K562 (cell line): ENCODE results near the gene MTPN. TPM values are rescaled to one million over a fixed set of nuclear protein-coding genes. Genes with fewer than 3 reads are reported as not detected.

Experiments
- BRF1 ChIP-seq: IDR thresholded peaks from 3 replicates; pipeline ENCODE4 v1.6.1; 2011; ENCODE audit warnings: borderline replicate concordance, mild to moderate bottlenecking; ENCODE audit not compliant: insufficient read length; ENCODE audit errors: extremely low read depth
- CBX2 ChIP-seq: fragments of 200-600 bp; sonication (generic); IDR thresholded peaks from one replicate; pipeline ENCODE4 v1.6.1; 2012; ENCODE audit warnings: mild to moderate bottlenecking, low read length, inconsistent platforms; ENCODE audit not compliant: insufficient read depth, poor library complexity, severe bottlenecking
- CREB1 ChIP-seq, 2 experiments: sonication (generic) in 1 of 2; formaldehyde crosslinking in 1 of 2; IDR thresholded peaks; 2 replicates each; pipeline versions ENCODE4 v1.6.1 to v1.8.0; 2012 to 2022; ENCODE audit warnings: inconsistent platforms in 1 of 2, mild to moderate bottlenecking in 1 of 2, missing genetic modification reagents in 1 of 2, moderate library complexity in 1 of 2
- ERF ChIP-seq: fragments of 450-650 bp; formaldehyde crosslinking; IDR thresholded peaks from 2 replicates; pipeline ENCODE4 v1.4.0; 2020; ENCODE audit warnings: mild to moderate bottlenecking, mixed read lengths
- HDGF ChIP-seq: fragments of 450-650 bp; IDR thresholded peaks from 2 replicates; pipeline ENCODE4 v1.6.1; 2016
- HMGN3 ChIP-seq: IDR thresholded peaks from 2 replicates; pipeline ENCODE4 v1.6.1; 2011; ENCODE audit warnings: borderline replicate concordance, low read depth, mild to moderate bottlenecking, mixed read lengths, low read length; ENCODE audit not compliant: insufficient read length; ENCODE audit errors: extremely low read depth
- NFATC3 ChIP-seq: fragments of 450-650 bp; IDR thresholded peaks from 2 replicates; pipeline ENCODE4 v1.6.1; 2017; ENCODE audit warnings: mild to moderate bottlenecking
- TRIM24 ChIP-seq, 2 experiments: fragments of 450-650 bp; IDR thresholded peaks; 2 replicates each; pipeline ENCODE4 v1.6.1; 2016
- ZBTB8A ChIP-seq: fragments of 450-650 bp; IDR thresholded peaks from 2 replicates; pipeline ENCODE4 v1.6.1; 2018; ENCODE audit warnings: mild to moderate bottlenecking, moderate library complexity; ENCODE audit not compliant: partially characterized antibody
- ZC3H11A ChIP-seq: IDR thresholded peaks from 2 replicates; pipeline ENCODE4 v1.6.1; 2012; ENCODE audit warnings: low read depth, low read length, improper control_type of control experiment
- ZNF140 ChIP-seq: fragments of 250-450 bp; sonication (Bioruptor Pico); IDR thresholded peaks from 2 replicates; pipeline ENCODE4 v1.8.0; 2021; ENCODE audit warnings: moderate library complexity, mild to moderate bottlenecking, inconsistent platforms
- ZNF24 ChIP-seq: fragments of 450-650 bp; IDR thresholded peaks from 2 replicates; pipeline ENCODE4 v1.6.1; 2016
- ZNF436 ChIP-seq: fragments of 250-450, 450-650 bp; sonication (Bioruptor Pico); formaldehyde crosslinking; IDR thresholded peaks from 2 replicates; pipeline ENCODE4 v1.7.0; 2020; ENCODE audit warnings: mild to moderate bottlenecking
- polyA plus RNA-seq, 8 experiments: library from polyadenylated mRNA; depleted of rRNA in 4 of 8; stranded (reverse) in 5 of 8; unstranded in 3 of 8; fragments of >200 nt; fragmentation: Nextera tagmentation in 2 of 8; fragmentation: Illumina TruSeq in 1 of 8; extraction: Ambion mirVana in 2 of 8; extraction: Trizol in 1 of 8; gene quantifications; 2 replicates each; pipeline versions ENCODE4 v1.2.1 to v1.2.3, GENCODE V29; 2011 to 2014; ENCODE audit warnings: inconsistent platforms in 1 of 8, missing spikeins in 1 of 8
- total RNA-seq, 7 experiments: library from RNA; depleted of rRNA in 6 of 7; stranded (reverse); fragments of >200 nt in 6 of 7; fragmentation: Illumina TruSeq in 2 of 7; extraction: Trizol in 2 of 7; gene quantifications; 2 replicates each; pipeline versions ENCODE4 v1.2.1 to v1.2.3, GENCODE V29; 2011 to 2021; ENCODE audit warnings: low replicate concordance in 1 of 7
- TF ChIP-seq, protein P1 (sequence below): fragments of 250-450 bp; sonication (Bioruptor Pico); IDR thresholded peaks from 2 replicates; pipeline ENCODE4 v1.5.0; 2022; ENCODE audit warnings: mild to moderate bottlenecking
- TF ChIP-seq, protein P2 (sequence below): fragments of 250-450 bp; sonication (Bioruptor Pico); IDR thresholded peaks from 2 replicates; pipeline ENCODE4 v1.5.0; 2021; ENCODE audit warnings: mild to moderate bottlenecking, borderline replicate concordance
- TF ChIP-seq, protein P3 (sequence below), 2 experiments: fragments of 450-650 bp in 1 of 2; sonication (generic) in 1 of 2; formaldehyde crosslinking in 1 of 2; IDR thresholded peaks in 1 of 2; conservative IDR thresholded peaks in 1 of 2; 2 replicates each; pipeline versions ENCODE4 v1.6.1 to v1.8.1; 2016 to 2023; ENCODE audit warnings: mild to moderate bottlenecking in 2 of 2, moderate library complexity in 2 of 2, inconsistent platforms in 1 of 2, missing genetic modification reagents in 1 of 2
- TF ChIP-seq, protein P4 (sequence below), 2 experiments: fragments of 450-650 bp; IDR thresholded peaks; 2 replicates each; pipeline ENCODE4 v1.6.1; 2018; ENCODE audit warnings: mild to moderate bottlenecking in 2 of 2, low read depth in 1 of 2; ENCODE audit not compliant: partially characterized antibody in 2 of 2

The MTPN gene
- total and polyA plus RNA-seq, 9 of the 15 experiments (the other 6 are each of a cell fraction or from before 2014, with no cell fraction given): 68.5 to 261 (median 156) TPM

DNA sequence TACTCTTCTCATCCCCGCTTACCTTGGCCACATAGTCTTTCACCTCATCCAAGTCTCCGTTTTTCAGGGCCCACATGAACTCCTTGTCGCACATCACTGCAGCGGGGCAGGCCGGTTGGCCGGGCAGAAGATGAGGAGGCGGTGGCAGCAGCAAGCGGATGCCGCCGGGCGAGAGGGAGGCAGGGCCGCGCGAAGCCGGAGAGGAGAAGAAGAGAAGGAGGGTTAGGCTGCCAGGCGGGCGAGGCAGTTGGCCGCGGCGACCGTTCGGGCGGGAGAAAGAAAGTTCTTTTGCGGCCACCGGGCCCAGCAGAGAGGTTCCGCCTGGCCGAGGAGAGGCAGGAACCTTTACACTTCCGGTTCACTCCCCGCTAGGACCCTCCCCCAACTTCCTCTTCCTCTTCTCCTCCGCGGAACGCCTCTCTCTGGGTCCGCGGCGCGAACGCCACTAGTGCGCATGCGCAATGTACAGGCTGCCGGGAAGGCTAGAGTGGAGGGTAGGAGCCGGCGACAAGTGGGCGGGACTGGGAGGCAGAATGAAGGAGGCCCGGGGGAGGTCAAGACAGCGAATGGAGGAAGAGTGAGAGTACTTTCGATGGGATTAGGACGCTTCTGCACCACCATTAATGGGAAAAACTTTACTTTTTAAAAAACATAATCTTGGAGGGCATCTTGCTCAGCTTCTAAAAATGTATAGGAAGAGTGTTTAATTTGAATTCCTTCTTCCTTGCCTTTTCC, at the start of gene MTPN (continued):
- TF ChIP-seq, protein P1, sequence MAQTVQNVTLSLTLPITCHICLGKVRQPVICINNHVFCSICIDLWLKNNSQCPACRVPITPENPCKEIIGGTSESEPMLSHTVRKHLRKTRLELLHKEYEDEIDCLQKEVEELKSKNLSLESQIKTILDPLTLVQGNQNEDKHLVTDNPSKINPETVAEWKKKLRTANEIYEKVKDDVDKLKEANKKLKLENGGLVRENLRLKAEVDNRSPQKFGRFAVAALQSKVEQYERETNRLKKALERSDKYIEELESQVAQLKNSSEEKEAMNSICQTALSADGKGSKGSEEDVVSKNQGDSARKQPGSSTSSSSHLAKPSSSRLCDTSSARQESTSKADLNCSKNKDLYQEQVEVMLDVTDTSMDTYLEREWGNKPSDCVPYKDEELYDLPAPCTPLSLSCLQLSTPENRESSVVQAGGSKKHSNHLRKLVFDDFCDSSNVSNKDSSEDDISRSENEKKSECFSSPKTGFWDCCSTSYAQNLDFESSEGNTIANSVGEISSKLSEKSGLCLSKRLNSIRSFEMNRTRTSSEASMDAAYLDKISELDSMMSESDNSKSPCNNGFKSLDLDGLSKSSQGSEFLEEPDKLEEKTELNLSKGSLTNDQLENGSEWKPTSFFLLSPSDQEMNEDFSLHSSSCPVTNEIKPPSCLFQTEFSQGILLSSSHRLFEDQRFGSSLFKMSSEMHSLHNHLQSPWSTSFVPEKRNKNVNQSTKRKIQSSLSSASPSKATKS: no peak
- TF ChIP-seq CBX2 (no peak), ZBTB8A (no peak), NFATC3 (no peak), ZNF436 (CRISPR knock-in tag) (no peak), TRIM24 (IDR thresholded peaks at IDR 0.05) (peak; percentile 13 to 60; a peak in 3 of 4 replicates), ERF (CRISPR knock-in tag) (peak; percentile 78; the same call in 1 of the 2 replicates), BRF1 (no peak), CREB1 (IDR thresholded peaks at IDR 0.05) (peak; percentile 56; the same call in 1 of the 2 replicates), CREB1 (CRISPR knock-in tag; IDR thresholded peaks at IDR 0.05) (0 out of 2 replicates have a peak, but pooled peaks have one; percentile 27), HDGF (no peak; the same call in 1 of the 2 replicates), HMGN3 (peak; percentile 58), ZNF140 (no peak), ZC3H11A (no peak), ZNF24 (no peak)
- TF ChIP-seq, protein P2, sequence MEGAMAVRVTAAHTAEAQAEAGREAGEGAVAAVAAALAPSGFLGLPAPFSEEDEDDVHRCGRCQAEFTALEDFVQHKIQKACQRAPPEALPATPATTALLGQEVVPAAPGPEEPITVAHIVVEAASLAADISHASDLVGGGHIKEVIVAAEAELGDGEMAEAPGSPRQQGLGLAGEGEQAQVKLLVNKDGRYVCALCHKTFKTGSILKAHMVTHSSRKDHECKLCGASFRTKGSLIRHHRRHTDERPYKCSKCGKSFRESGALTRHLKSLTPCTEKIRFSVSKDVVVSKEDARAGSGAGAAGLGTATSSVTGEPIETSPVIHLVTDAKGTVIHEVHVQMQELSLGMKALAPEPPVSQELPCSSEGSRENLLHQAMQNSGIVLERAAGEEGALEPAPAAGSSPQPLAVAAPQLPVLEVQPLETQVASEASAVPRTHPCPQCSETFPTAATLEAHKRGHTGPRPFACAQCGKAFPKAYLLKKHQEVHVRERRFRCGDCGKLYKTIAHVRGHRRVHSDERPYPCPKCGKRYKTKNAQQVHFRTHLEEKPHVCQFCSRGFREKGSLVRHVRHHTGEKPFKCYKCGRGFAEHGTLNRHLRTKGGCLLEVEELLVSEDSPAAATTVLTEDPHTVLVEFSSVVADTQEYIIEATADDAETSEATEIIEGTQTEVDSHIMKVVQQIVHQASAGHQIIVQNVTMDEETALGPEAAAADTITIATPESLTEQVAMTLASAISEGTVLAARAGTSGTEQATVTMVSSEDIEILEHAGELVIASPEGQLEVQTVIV (CRISPR knock-in tag): no peak
- TF ChIP-seq, protein P3, sequence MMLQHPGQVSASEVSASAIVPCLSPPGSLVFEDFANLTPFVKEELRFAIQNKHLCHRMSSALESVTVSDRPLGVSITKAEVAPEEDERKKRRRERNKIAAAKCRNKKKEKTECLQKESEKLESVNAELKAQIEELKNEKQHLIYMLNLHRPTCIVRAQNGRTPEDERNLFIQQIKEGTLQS (IDR thresholded peaks at IDR 0.05): no peak
- TF ChIP-seq, protein P3 (CRISPR knock-in tag; conservative IDR thresholded peaks at IDR 0.05): peak; percentile 15; the same call in 1 of the 2 replicates
- TF ChIP-seq, protein P4, sequence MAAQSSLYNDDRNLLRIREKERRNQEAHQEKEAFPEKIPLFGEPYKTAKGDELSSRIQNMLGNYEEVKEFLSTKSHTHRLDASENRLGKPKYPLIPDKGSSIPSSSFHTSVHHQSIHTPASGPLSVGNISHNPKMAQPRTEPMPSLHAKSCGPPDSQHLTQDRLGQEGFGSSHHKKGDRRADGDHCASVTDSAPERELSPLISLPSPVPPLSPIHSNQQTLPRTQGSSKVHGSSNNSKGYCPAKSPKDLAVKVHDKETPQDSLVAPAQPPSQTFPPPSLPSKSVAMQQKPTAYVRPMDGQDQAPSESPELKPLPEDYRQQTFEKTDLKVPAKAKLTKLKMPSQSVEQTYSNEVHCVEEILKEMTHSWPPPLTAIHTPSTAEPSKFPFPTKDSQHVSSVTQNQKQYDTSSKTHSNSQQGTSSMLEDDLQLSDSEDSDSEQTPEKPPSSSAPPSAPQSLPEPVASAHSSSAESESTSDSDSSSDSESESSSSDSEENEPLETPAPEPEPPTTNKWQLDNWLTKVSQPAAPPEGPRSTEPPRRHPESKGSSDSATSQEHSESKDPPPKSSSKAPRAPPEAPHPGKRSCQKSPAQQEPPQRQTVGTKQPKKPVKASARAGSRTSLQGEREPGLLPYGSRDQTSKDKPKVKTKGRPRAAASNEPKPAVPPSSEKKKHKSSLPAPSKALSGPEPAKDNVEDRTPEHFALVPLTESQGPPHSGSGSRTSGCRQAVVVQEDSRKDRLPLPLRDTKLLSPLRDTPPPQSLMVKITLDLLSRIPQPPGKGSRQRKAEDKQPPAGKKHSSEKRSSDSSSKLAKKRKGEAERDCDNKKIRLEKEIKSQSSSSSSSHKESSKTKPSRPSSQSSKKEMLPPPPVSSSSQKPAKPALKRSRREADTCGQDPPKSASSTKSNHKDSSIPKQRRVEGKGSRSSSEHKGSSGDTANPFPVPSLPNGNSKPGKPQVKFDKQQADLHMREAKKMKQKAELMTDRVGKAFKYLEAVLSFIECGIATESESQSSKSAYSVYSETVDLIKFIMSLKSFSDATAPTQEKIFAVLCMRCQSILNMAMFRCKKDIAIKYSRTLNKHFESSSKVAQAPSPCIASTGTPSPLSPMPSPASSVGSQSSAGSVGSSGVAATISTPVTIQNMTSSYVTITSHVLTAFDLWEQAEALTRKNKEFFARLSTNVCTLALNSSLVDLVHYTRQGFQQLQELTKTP (IDR thresholded peaks at IDR 0.05; ENCODE audit: low read depth in 1 of 2, partially characterized antibody in 2 of 2): no peak
